ENCODE measurements around the gene HBS1L.

HBS1L gene

DNA sequence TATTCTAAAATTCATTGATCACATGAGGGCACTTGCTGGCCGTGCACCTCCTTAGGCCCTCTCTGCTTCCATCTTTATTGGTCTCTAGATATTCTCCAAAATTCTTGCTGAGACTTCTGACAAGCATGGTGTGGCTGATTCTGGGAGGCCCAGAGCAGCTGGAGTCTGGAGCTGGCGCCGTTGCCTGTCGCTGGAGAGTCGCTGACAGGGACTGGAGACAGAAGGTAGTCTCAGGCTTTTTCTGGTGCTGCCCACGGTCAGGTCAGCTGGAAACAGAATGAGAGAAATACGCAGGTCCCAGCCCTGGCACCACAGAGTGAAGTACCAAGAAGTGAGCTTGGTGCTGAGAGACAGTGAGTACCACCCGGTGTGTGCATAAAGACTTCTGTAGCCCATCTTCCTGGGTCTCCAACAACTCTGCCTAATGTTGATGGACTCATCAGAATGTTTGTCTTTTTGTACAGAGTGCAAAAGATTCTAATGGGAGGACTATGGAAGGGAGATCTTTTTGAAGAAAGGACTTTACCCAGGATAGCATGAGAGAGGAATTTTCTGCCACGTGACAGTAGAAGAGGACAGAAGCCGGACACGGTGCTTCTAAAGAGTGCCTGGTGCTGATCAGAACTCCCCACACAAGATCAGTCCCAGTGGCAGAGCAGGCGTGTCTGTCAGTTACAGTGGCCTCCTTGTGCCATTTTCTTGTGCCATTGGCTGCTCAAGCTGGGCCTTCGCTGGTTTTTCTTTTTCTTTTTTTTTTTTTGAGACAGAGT is 102.9 kb downstream of the HBS1L start:
- FAIRE-seq: no peak
- no peak for DNase-seq (ENCODE audit: insufficient read length, low spot score)
- TF ChIP-seq POLR2A (IDR thresholded peaks at IDR 0.05; ENCODE audit: low read depth, low read length): no peak

DNA sequence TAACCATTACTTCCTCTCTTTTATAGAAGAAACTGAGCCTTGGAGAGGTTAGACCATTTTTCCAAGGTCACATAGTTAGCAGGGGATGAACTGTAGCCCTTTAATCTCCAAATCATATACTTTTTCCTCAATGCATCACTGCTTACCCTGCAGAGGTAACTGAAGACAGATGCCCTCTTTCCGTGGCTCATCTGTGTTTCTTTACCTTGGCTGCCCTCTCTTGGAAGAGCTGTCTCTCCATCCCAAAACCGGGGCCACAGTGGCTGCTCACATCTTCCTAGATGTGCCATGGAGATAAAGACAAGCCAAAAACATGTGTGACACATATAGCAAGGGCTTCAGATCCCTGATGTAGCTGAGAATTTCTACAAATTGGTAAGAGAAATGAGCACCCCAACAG is 104.1 kb downstream of the HBS1L start:
- FAIRE-seq (no peak), DNase-seq (ENCODE audit: insufficient read length, low spot score) (no peak)
- TF ChIP-seq POLR2A (IDR thresholded peaks at IDR 0.05; ENCODE audit: low read depth, low read length): no peak

DNA sequence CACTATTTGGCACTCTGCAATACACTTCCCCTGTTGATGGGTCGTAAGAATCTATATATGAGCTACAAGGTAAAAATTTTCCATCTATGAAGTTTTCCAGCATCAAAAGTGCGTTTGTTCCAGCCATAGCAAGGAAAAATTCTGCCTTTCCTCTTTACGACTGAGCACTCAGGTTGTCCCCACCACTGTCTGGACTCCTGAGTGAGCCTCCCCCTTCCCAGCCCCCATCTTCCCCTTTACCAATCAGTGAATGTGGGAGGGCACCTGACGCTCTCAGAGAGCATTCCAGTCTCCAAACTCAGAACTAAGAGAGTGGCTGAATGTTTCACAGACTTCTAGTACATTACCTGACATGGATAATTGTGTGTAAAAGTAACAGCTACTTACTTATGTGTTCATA is 104.7 kb downstream of the HBS1L start, which contains the start of gene ALDH8A1:
TSS of gene ALDH8A1 (minus strand) at position 175 of the 400 bp plus-strand sequence. CDS start at position 127, 48 bp downstream.
- no peak for TF ChIP-seq POLR2A (IDR thresholded peaks at IDR 0.05; ENCODE audit: low read depth, low read length)
- DNase-seq (ENCODE audit: insufficient read length, low spot score) (no peak), FAIRE-seq (no peak)

DNA sequence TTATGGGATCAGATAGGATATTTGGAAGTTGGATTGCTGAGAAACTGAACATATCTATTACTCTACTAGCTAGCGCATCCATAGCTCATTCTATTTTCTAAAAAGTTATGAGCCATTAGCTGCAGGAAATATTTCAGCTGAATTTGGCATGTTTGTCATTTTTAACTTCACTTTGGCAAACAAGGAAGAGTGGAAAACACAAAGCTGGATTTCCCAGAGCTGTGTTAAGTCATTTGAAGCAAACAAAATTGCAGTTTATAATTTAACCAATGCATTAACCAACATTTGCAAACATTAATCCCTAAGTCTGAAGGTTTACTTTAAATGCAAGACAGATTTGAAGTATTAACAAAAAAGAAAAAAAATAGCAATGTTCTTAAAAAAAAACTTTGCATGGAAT is 105.9 kb downstream of the HBS1L start:
- FAIRE-seq (no peak), DNase-seq (ENCODE audit: insufficient read length, low spot score) (no peak)
- TF ChIP-seq POLR2A (IDR thresholded peaks at IDR 0.05; ENCODE audit: low read depth, low read length): no peak

DNA sequence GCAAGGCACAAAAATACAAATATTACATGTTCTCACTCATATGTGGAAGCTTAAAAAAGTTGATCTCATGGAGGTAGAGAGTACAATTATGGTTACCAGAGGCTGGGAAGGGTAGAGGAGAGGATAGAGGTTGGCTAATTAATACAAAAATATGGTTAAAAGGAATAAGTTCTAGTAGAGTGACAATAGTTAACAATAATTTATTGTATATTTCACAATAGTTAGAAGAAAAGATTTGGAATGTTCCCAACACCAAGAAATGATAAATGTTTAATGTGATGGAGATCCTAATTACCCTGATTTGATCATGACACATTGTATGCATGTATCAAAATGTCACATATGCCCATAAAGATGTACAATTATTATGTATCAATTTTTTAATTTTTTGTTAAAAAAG is 106.5 kb downstream of the HBS1L start:
- TF ChIP-seq POLR2A (IDR thresholded peaks at IDR 0.05; ENCODE audit: low read depth, low read length): no peak
- FAIRE-seq (no peak), DNase-seq (ENCODE audit: insufficient read length, low spot score) (no peak)

DNA sequence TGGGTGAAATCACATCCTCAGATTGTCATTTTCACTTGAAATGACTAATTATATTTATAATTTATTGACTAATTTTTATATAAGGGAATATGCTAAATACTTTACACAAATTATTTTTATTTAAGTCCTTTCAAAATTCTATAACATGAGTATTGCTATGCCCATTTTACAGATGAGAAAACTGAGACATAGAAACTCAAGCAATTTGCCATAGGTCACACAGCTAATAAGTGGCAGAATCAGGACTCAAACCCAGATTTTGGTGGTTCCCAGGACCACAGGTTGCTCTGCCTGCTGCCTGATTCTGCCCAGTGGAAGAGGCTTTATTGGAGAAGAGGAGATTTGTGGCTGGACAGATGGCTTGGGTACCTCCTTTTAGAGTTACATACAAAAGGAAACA is 109.6 kb downstream of the HBS1L start:
- FAIRE-seq: no peak
- no peak for TF ChIP-seq POLR2A (IDR thresholded peaks at IDR 0.05; ENCODE audit: low read depth, low read length)
- DNase-seq (ENCODE audit: insufficient read length, low spot score): no peak

DNA sequence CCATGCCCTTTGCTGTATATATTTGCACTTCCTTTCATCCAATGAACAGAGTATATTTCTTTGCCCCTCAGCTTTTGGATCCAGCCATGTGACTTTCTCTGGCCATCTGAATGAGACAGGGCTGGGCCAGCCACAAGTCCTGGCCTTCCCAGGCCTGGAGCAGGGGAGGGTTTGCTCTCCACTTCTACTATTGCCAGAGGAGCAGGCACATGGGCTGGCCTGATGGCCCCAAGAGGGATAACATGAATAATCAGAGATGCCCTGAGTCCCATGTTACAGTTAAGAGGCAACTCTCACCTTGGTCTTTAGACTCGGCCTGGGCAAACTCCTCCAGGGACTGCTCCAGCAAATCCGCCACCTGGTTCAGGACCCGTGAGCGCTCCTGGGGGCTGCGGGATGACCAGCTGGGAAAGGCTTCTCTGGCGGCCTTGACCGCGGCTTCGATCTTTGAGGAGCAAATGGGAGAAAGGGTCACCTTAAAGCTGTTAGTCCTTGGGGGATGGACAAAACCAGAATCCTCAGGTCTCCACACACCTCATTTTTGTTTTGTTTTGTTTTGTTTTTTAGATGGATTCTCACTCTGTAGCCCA is 111.0 kb downstream of the HBS1L start:
- no peak for FAIRE-seq
- TF ChIP-seq POLR2A (IDR thresholded peaks at IDR 0.05; ENCODE audit: low read depth, low read length): no peak
- DNase-seq (ENCODE audit: insufficient read length, low spot score): no peak

DNA sequence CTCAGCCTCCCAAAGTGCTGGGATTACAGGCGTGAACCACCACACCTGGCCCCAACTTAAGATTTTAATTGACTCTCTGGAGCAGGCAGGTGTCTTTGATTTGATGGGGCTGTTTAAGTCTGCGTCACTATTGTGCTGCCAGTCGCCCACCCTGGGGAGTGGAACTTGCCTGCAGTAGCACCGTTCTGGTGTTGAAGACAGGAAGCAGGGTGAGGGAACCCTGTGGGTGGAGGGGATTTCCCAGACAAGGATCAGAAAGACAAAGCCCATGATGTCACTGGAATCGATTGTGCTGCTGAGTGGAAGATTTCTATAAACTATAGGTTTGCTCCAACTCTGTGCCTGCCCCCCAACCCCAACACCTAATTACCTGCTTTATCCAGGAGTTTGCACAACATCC is 115.7 kb downstream of the HBS1L start:
- FAIRE-seq (no peak), DNase-seq (ENCODE audit: insufficient read length, low spot score) (no peak)
- TF ChIP-seq POLR2A (IDR thresholded peaks at IDR 0.05; ENCODE audit: low read depth, low read length): no peak

DNA sequence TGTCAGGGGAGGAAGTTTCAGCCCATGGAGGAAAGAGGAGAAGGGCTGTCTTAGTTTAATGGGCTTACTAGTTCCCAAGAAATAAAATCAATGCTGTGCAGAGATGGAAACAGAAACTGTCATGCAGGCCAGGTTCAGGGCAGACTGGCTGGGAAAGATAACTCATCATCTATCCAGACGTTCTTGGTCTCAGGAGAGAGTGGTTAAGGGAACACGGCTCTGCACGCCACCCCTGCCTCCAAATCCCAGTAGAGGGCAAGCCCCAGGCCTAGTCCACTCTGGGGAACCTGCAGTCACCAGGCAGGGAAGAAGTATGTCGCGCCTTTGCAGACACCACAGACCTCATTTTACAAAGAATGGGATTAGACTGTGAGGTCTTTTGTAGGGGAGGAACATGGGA is 117.2 kb downstream of the HBS1L start:
- no peak for FAIRE-seq

DNA sequence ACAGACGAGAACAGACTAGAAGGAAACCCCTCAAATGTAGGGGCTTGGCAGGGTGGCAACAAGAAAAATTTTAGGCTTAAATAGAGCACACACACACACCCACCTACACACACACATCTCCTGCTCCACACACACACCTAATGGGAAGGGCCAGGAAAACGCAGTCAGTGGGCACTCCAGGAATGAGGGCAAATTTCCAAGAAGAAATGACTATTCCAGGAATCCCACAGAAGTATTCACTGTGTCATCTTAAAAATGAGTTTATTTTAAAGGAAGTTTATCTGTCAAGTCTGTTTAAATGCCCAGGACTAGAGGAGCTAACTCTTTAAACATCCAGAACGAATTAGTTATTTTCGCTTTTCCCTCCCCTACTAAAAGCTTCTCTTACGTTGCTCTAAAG is 117.7 kb downstream of the HBS1L start:
- FAIRE-seq (no peak), DNase-seq (ENCODE audit: insufficient read length, low spot score) (peak; percentile 12)
- no peak for TF ChIP-seq POLR2A (IDR thresholded peaks at IDR 0.05; ENCODE audit: low read depth, low read length)

More for the DNA sequence above, 117.2 kb downstream of the HBS1L start:
- no peak for TF ChIP-seq POLR2A (IDR thresholded peaks at IDR 0.05; ENCODE audit: low read depth, low read length)
- no peak for DNase-seq (ENCODE audit: insufficient read length, low spot score)

DNA sequence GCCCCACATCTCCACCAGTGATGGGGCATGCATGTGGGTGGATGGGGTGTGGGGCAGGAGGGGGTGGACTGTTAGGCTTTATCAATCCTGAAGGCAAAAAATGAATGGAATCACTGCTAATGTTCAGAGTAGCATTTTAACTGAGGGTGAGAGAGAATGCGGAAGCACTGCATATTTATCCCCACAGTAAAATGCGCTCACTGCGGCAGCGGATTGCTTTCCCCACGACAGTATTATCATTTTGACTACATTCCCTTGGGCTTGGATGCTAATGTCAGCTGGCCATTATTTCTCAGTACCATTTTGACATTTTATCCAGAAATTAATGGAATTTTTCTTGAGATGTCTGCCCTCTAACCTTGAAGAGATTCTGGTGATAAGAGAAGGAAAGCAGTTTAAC is 118.1 kb downstream of the HBS1L start:
- TF ChIP-seq POLR2A (IDR thresholded peaks at IDR 0.05; ENCODE audit: low read depth, low read length): no peak
- no peak for FAIRE-seq
- no peak for DNase-seq (ENCODE audit: insufficient read length, low spot score)

DNA sequence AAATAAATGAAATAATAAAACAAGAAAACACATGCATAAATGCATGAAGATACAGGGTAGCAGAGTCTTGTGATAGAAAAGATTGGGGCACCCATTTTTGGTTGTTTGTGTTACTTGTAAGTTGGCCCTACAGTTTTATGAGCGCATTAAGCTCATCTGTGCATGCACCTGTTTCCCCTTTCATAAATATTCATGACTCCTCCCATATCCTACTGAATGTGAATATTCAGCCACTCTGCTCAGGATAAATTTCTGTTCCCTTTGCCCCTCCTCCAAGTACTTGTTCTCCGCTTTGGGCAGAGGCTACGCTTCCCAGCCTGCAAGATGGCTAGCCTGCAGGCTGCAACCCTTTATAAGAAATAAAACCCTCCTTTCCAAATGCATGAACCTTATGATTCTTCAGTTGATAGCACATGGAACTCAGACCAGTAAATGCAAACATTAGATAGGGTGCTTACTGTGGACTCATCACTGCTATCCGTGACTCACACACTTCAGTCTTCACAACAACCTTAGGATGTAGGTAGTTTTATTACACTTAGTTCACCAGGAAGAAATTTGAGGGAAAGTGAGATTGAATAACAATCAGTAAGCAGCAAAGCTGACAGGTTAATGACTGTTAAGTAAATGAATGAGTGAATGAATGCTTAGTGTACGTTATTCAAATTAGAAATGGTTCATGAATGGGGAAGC is 119.7 kb downstream of the HBS1L start:
- FAIRE-seq (no peak), DNase-seq (ENCODE audit: insufficient read length, low spot score) (no peak)
- TF ChIP-seq POLR2A (IDR thresholded peaks at IDR 0.05; ENCODE audit: low read depth, low read length): no peak

DNA sequence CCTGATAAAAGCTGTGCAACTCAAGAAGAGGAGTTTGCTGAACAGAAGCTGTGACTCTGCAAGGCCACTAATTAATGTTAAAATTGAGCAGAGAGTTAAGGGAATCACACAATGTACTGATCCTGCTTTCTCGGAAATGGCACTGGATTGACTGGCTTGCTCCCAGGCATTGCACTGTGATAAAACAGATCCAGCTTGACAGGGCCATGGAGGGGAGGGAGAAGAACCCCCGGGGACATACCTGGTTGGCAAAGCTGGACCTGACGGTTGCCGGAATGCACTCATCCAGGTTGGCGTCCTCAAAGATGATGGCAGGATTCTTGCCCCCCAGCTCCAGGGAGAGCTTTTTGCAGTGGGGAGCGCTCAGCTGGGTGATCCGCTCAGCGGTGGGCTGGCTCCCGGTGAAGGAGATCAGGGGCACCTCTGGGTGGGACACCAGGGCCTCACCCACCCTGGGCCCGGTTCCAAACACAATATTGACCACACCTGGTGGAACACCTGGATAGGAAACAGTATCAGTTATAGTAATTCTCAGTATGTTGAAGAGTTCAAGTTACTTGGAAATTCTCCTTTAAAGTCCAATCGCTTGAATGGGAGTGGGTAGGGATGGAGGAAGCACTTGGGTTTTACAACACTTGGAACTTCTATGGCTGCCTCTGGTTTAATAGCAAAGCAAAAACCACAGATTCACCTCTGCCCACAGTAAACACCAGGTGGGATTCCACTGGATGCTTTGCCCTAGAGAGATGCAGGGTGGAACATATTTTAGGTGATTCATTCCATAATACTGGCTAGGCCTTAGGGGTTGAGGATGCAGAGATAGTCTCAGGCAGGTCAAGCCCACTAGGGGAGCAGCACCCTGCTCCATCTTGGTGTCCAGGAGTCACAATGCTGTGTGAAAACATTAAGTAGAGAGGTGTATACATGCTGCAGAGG is 121.8 kb downstream of the HBS1L start:
- TF ChIP-seq POLR2A (IDR thresholded peaks at IDR 0.05; ENCODE audit: low read depth, low read length): no peak
- FAIRE-seq: no peak
- DNase-seq (ENCODE audit: insufficient read length, low spot score): no peak

DNA sequence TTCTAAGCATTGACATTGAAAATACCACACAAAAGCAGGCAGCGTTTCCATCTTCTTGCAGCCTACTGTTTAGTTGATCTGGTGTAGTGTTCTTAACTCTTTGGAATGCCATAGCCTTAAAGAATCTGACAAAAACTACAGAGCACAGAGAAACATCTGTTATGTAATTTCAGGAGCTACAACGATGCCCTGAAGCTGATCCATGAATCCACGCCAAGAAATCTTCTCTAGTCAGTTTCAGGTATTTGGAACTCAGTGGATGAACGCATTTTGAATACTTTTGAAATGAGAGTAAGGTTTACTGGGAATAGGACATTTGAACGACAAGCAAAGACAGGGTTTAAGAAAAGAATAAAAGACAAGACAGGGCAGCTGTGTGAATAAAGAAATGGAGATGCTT is 122.5 kb downstream of the HBS1L start:
- no peak for TF ChIP-seq POLR2A (IDR thresholded peaks at IDR 0.05; ENCODE audit: low read depth, low read length)

More for the DNA sequence above, 122.5 kb downstream of the HBS1L start:
- DNase-seq (ENCODE audit: insufficient read length, low spot score): no peak
- no peak for FAIRE-seq

Measured in H54 (cell line).